ENCODE measurements around the gene BCAT1. TPM values are rescaled to one million over a fixed set of nuclear protein-coding genes. Genes with fewer than 3 reads are reported as not detected.
"Not testable (repeated sequence)": the region's sequence is repeated elsewhere in the genome, so short reads cannot be mapped to it uniquely, and the experiment has no call there.

BCAT1 gene
- total RNA-seq, 1 experiment from 2014 or later = 183 TPM

GRCh38 chr12:24818351-24818750 lies 130.6 kb downstream of the BCAT1 start:
- Histone ChIP-seq H3K4me1 (ENCODE audit: low read length) (peaks cover 38% of the 10 kb centered on the region), H3K9ac (ENCODE audit: low read length) (no peak overlapping the region), H3K4me3 (ENCODE audit: low read length) (no peak overlapping the region), H2AFZ (ENCODE audit: low read length) (no peak overlapping the region), H3K27me3 (ENCODE audit: low read length) (no peaks in the 10 kb centered on the region), H3K9me2 (replicated peaks; ENCODE audit: insufficient read depth, low read length) (no peaks in the 10 kb centered on the region), H3K79me2 (ENCODE audit: low read length) (no peaks in the 10 kb centered on the region), H3K36me3 (ENCODE audit: insufficient read depth, low read length) (peaks cover 17% of the 10 kb centered on the region), H3K4me2 (ENCODE audit: low read depth, low read length, poor library complexity, severe bottlenecking) (no peak overlapping the region), H4K20me1 (ENCODE audit: insufficient read depth, low read depth, low read length) (peaks cover 5% of the 10 kb centered on the region; the same call in 1 of the 2 replicates), H3K9me3 (ENCODE audit: low read length) (no peaks in the 10 kb centered on the region), H3K27ac (ENCODE audit: low read length) (no peak overlapping the region)
- DNase-seq = no peak

DNA sequence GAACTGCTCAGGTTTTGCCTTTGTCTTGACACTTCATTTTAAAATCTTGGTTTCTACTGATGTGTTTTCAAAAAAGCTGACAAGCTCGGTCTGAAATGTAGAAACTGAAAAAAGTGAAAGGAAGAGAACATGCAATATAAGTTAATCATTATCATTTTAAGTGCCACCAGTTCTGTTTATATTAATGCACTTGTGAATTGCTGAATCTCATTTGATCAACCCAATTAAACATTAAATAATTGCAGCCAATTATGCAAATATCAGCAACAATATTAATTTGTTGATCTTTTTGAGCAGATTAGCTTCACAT lies 133.8 kb downstream of the BCAT1 start:
- peaks cover 31% of the 10 kb centered on the region for H3K4me1 ChIP-seq (ENCODE audit: low read length)
- peaks cover 5% of the 10 kb centered on the region; the same call in 1 of the 2 replicates for H4K20me1 ChIP-seq (ENCODE audit: insufficient read depth, low read depth, low read length)
- H3K79me2 ChIP-seq (ENCODE audit: low read length) = no peaks in the 10 kb centered on the region
- no peak overlapping the region for H3K9ac ChIP-seq (ENCODE audit: low read length)
- H3K4me2 ChIP-seq (ENCODE audit: low read depth, low read length, poor library complexity, severe bottlenecking) = no peak overlapping the region
- H3K9me2 ChIP-seq (replicated peaks; ENCODE audit: insufficient read depth, low read length) = no peaks in the 10 kb centered on the region
- no peak overlapping the region for H3K27ac ChIP-seq (ENCODE audit: low read length)
- H3K4me3 ChIP-seq (ENCODE audit: low read length) = no peak overlapping the region
- no peak overlapping the region for H2AFZ ChIP-seq (ENCODE audit: low read length)
- no peaks in the 10 kb centered on the region for H3K9me3 ChIP-seq (ENCODE audit: low read length)
- H3K36me3 ChIP-seq (ENCODE audit: insufficient read depth, low read length) = peaks cover 17% of the 10 kb centered on the region
- no peak for DNase-seq
- no peaks in the 10 kb centered on the region for H3K27me3 ChIP-seq (ENCODE audit: low read length)

DNA sequence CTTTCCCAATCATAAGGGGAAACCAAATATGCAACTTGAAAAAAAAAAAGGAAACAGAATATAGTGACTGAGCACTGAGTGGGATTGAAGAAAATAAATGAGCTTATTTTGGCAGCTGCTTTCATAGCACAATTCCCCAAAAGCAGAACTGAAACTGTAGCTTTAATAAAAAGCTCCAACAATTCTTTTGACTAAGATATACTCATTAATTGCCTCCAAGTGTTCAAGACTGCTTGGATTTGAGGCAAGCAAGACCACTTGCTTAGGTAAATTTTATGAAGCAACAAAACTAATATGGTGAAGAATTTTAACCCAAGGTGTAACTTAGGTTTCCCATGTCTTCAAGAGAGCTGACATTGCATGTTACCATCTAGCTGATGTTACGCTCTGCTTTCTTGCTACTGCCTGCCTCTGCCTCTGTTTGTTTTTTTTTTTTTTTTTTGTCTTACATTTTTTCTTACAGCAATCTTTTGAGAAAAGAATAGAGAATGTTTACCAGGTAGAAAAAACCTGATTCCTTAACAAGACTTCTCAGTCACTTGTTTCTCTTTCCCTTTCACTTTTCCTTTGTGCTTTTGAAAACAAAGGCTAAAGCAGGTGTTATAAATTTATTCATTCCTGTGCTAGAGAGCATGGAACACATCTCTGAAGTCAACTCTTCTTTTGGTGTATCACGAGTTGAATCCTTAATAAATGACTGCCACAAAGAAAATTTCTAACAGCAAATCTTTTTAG lies 134.4 kb downstream of the BCAT1 start:
- no peaks in the 10 kb centered on the region for H3K79me2 ChIP-seq (ENCODE audit: low read length)
- no peaks in the 10 kb centered on the region for H3K9me2 ChIP-seq (replicated peaks; ENCODE audit: insufficient read depth, low read length)
- peak; percentile 82 for DNase-seq
- H4K20me1 ChIP-seq (ENCODE audit: insufficient read depth, low read depth, low read length) = peaks cover 5% of the 10 kb centered on the region; the same call in 1 of the 2 replicates
- H3K4me2 ChIP-seq (ENCODE audit: low read depth, low read length, poor library complexity, severe bottlenecking) = no peak overlapping the region
- no peaks in the 10 kb centered on the region for H3K27me3 ChIP-seq (ENCODE audit: low read length)
- peaks cover 26% of the 10 kb centered on the region for H3K4me1 ChIP-seq (ENCODE audit: low read length)
- no peak overlapping the region for H2AFZ ChIP-seq (ENCODE audit: low read length)
- no peak overlapping the region for H3K27ac ChIP-seq (ENCODE audit: low read length)
- no peaks in the 10 kb centered on the region for H3K9me3 ChIP-seq (ENCODE audit: low read length)
- H3K9ac ChIP-seq (ENCODE audit: low read length) = no peak overlapping the region
- H3K36me3 ChIP-seq (ENCODE audit: insufficient read depth, low read length) = peaks cover 14% of the 10 kb centered on the region
- no peak overlapping the region for H3K4me3 ChIP-seq (ENCODE audit: low read length)

GRCh38 chr12:24810378-24810777 lies 138.5 kb downstream of the BCAT1 start:
- Histone ChIP-seq H3K79me2 (ENCODE audit: low read length) (no peaks in the 10 kb centered on the region), H3K9ac (ENCODE audit: low read length) (no peak overlapping the region), H3K9me2 (replicated peaks; ENCODE audit: insufficient read depth, low read length) (no peaks in the 10 kb centered on the region), H3K27ac (ENCODE audit: low read length) (no peak overlapping the region), H3K4me1 (ENCODE audit: low read length) (peaks cover 16% of the 10 kb centered on the region), H3K36me3 (ENCODE audit: insufficient read depth, low read length) (peaks cover 13% of the 10 kb centered on the region), H3K27me3 (ENCODE audit: low read length) (no peaks in the 10 kb centered on the region), H3K9me3 (ENCODE audit: low read length) (no peaks in the 10 kb centered on the region), H4K20me1 (ENCODE audit: insufficient read depth, low read depth, low read length) (peaks cover 5% of the 10 kb centered on the region; the same call in 1 of the 2 replicates), H3K4me2 (ENCODE audit: low read depth, low read length, poor library complexity, severe bottlenecking) (no peak overlapping the region), H3K4me3 (ENCODE audit: low read length) (no peak overlapping the region), H2AFZ (ENCODE audit: low read length) (no peak overlapping the region)
- DNase-seq = no peak

DNA sequence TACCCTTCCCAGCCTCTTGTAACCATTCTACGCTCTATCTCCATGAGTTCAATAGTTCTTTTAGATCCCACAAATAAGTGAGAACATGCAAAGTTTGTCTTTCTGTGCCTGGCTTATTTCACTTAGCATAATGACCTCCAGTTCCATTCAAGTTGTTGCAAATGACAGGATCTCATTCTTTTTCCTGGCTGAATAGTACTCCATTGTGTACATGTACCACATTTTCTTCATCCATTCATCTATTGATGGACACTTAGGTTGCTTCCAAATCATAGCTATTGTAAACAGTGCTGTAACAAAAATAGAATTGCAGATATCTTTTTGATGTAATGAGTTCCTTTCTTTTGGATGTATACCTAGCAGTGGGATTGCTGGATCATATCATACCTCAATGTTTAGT lies 139.6 kb downstream of the BCAT1 start:
- not testable (repeated sequence) for H2AFZ ChIP-seq (ENCODE audit: low read length)

DNA sequence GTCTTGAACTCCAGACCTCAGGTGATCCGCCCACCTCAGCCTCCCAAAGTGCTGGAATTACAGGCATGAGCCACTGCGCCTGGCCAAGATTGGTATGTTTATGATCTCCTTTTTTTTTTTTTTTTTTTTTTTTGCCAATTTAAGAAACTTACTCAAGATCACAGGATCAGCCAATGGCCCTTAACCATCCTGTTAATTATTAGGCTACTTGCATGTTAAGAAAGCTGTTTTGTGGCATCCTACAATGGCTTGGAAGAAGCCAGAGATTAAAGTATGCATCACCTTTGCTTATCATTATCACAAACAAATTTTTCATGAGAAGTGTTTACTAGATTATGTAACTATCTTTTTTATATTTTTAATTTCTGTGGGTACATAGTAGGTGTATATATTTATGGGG lies 140.2 kb downstream of the BCAT1 start:
- no peak overlapping the region for H3K4me3 ChIP-seq (ENCODE audit: low read length)
- peaks cover 8% of the 10 kb centered on the region for H3K36me3 ChIP-seq (ENCODE audit: insufficient read depth, low read length)
- H3K4me1 ChIP-seq (ENCODE audit: low read length) = no peaks in the 10 kb centered on the region
- H2AFZ ChIP-seq (ENCODE audit: low read length) = no peak overlapping the region
- no peaks in the 10 kb centered on the region for H3K9me2 ChIP-seq (replicated peaks; ENCODE audit: insufficient read depth, low read length)
- H3K9me3 ChIP-seq (ENCODE audit: low read length) = no peaks in the 10 kb centered on the region
- H3K27ac ChIP-seq (ENCODE audit: low read length) = no peak overlapping the region
- H3K4me2 ChIP-seq (ENCODE audit: low read depth, low read length, poor library complexity, severe bottlenecking) = no peak overlapping the region
- DNase-seq = no peak
- no peaks in the 10 kb centered on the region for H4K20me1 ChIP-seq (ENCODE audit: insufficient read depth, low read depth, low read length)
- H3K79me2 ChIP-seq (ENCODE audit: low read length) = no peaks in the 10 kb centered on the region
- no peak overlapping the region for H3K9ac ChIP-seq (ENCODE audit: low read length)
- H3K27me3 ChIP-seq (ENCODE audit: low read length) = no peaks in the 10 kb centered on the region

More for the DNA sequence above, 139.6 kb downstream of the BCAT1 start:
- H3K9ac ChIP-seq (ENCODE audit: low read length); H3K4me3 ChIP-seq (ENCODE audit: low read length); H3K27ac ChIP-seq (ENCODE audit: low read length); H3K27me3 ChIP-seq (ENCODE audit: low read length); H3K9me3 ChIP-seq (ENCODE audit: low read length); H4K20me1 ChIP-seq (ENCODE audit: insufficient read depth, low read depth, low read length); H3K4me1 ChIP-seq (ENCODE audit: low read length); DNase-seq; H3K79me2 ChIP-seq (ENCODE audit: low read length); H3K9me2 ChIP-seq (replicated peaks; ENCODE audit: insufficient read depth, low read length); H3K4me2 ChIP-seq (ENCODE audit: low read depth, low read length, poor library complexity, severe bottlenecking): not testable (repeated sequence)
- peaks cover 13% of the 10 kb centered on the region for H3K36me3 ChIP-seq (ENCODE audit: insufficient read depth, low read length)

DNA sequence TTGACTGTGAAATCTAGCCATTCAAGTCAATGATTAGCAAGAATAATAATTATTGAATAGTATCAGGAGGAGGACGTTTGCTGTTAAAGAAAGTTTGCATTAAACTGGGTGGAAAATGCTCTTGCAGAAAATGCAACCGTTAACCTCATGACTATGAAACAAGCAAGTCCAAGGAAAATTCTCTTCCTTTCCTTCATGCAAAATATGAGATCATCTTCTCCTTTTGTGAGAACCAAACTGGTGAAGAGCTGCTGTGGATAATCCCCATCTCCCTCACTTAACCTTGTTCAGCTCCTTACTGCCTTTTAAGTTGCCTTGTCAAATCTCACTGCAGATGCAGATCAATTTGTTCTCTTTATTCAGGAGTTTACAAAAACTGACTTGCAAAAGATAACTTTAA lies 142.5 kb downstream of the BCAT1 start:
- Histone ChIP-seq H4K20me1 (ENCODE audit: insufficient read depth, low read depth, low read length) (no peaks in the 10 kb centered on the region), H3K4me3 (ENCODE audit: low read length) (no peak overlapping the region), H3K36me3 (ENCODE audit: insufficient read depth, low read length) (no peaks in the 10 kb centered on the region; the same call in 1 of the 2 replicates), H3K4me1 (ENCODE audit: low read length) (no peaks in the 10 kb centered on the region), H3K27ac (ENCODE audit: low read length) (no peak overlapping the region), H3K4me2 (ENCODE audit: low read depth, low read length, poor library complexity, severe bottlenecking) (no peak overlapping the region), H3K9ac (ENCODE audit: low read length) (no peak overlapping the region), H3K79me2 (ENCODE audit: low read length) (no peaks in the 10 kb centered on the region), H3K9me3 (ENCODE audit: low read length) (no peaks in the 10 kb centered on the region), H3K27me3 (ENCODE audit: low read length) (no peaks in the 10 kb centered on the region), H3K9me2 (replicated peaks; ENCODE audit: insufficient read depth, low read length) (no peaks in the 10 kb centered on the region), H2AFZ (ENCODE audit: low read length) (no peak overlapping the region)
- DNase-seq = no peak

DNA sequence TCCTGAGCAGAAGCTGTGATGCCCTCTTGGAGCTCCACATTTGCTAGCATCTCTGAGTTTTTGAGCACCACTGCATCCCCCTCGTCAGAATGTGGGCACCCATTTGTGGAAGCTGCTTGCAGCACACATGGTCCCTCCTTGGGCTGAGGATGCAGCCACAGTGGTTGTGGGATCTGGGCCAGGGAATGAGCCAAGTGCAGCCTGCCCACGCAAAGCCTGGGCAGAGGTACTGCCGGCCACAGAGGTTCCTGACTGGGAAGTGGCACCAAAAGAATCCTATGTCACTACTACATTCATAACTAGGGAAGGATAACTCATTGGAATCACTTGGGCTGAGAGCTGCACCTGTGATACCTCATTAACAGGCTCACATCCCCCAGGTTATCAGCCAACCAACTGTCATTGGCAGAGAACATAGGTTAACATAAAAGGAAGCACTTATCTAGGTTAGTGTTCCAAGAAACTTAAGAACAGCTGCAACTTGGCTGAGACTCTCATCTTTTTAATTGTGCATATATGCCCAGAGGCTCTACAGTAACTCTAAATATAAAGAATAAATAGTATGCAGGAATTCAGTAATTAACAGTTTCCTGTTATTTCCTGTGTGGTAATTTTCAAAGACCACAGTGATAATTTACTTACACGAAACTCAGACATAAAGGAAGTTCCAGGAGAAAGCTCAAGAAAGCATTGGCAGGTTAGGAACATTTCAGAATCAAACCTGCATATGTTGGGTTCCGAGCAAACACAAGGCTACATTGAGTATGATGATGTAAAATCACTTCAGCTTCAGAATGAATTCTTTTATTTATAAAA lies 145.3 kb downstream of the BCAT1 start:
- H3K36me3 ChIP-seq (ENCODE audit: insufficient read depth, low read length) = no peaks in the 10 kb centered on the region
- no peaks in the 10 kb centered on the region for H3K79me2 ChIP-seq (ENCODE audit: low read length)
- no peaks in the 10 kb centered on the region for H4K20me1 ChIP-seq (ENCODE audit: insufficient read depth, low read depth, low read length)
- no peak for DNase-seq
- no peaks in the 10 kb centered on the region for H3K9me2 ChIP-seq (replicated peaks; ENCODE audit: insufficient read depth, low read length)
- H3K27me3 ChIP-seq (ENCODE audit: low read length) = no peaks in the 10 kb centered on the region
- H3K9ac ChIP-seq (ENCODE audit: low read length) = no peak overlapping the region
- no peak overlapping the region for H3K4me3 ChIP-seq (ENCODE audit: low read length)
- H3K9me3 ChIP-seq (ENCODE audit: low read length) = no peaks in the 10 kb centered on the region
- no peak overlapping the region for H3K4me2 ChIP-seq (ENCODE audit: low read depth, low read length, poor library complexity, severe bottlenecking)
- H3K27ac ChIP-seq (ENCODE audit: low read length) = no peak overlapping the region
- no peak overlapping the region for H2AFZ ChIP-seq (ENCODE audit: low read length)
- 0 out of 2 replicates have a peak, but pooled peaks cover under 1% of the 10 kb centered on the region for H3K4me1 ChIP-seq (ENCODE audit: low read length)

Measured in Karpas-422 (cell line).